Measurements from ENCODE around the gene GPC6.

The GPC6 gene

DNA sequence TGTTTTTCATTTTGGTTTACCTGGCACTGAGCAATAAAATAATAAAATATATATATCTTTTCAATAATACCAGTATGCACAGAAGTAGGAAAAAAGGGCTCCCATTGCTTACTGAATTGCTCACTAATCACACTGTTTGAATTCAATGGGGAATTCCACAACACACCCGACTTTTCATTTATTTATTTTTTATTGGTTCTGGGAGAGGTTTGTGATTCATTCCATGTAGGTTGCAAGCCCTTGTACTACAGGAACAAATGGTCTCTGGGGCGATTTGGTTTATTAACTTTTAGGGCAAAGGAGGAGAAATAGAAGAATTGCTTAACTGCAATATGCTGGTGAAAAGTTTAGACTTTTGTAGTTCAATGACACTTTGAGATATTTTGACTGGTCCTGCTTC lies 1045.4 kb downstream of the GPC6 start:
- TF ChIP-seq, protein P1, sequence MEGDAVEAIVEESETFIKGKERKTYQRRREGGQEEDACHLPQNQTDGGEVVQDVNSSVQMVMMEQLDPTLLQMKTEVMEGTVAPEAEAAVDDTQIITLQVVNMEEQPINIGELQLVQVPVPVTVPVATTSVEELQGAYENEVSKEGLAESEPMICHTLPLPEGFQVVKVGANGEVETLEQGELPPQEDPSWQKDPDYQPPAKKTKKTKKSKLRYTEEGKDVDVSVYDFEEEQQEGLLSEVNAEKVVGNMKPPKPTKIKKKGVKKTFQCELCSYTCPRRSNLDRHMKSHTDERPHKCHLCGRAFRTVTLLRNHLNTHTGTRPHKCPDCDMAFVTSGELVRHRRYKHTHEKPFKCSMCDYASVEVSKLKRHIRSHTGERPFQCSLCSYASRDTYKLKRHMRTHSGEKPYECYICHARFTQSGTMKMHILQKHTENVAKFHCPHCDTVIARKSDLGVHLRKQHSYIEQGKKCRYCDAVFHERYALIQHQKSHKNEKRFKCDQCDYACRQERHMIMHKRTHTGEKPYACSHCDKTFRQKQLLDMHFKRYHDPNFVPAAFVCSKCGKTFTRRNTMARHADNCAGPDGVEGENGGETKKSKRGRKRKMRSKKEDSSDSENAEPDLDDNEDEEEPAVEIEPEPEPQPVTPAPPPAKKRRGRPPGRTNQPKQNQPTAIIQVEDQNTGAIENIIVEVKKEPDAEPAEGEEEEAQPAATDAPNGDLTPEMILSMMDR (IDR thresholded peaks at IDR 0.05; ENCODE audit: low read depth, low read length) = no peak
- H3K4me3 ChIP-seq (ENCODE audit: low read depth, low read length) = no peak overlapping the region

DNA sequence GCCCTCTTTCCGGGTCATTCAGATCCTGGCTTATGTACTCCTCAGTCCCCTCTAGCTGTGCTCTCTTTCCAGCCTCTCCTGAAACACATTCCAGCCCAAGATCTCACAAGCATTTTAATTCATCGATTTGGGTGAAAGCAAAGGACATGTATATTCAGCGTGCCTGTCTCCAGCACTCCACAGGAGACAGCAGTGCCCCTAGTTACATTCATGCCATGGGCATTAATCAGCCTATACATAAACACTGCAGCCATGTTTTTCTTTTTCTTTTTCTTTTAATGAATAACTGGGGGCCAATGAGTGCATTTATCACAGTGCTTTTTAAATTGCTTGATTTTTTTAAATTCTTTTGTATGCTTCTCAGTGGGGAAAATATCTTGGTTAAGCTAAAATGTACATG lies 1053.7 kb downstream of the GPC6 start:
- no peak overlapping the region for H3K4me3 ChIP-seq (ENCODE audit: low read depth, low read length)
- TF ChIP-seq, protein P1 (IDR thresholded peaks at IDR 0.05; ENCODE audit: low read depth, low read length) = no peak

DNA sequence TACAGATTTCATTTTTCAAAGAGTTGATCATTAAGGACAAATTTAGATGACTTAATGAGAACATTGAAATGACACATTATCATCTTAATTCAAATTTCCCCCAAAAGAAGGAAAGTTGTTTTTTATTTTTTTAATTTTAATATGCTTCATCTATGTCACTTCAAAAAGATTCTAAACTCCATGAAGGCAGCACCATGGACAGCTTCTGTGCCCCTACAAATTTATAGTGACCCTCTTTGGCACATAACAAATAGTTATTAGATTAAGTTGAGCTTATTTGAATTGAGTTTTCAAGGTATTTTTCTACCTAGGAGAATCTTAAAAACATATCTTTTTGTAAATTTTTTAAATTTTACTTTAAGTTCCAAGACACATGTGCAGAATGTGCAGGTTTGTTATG lies 1054.2 kb downstream of the GPC6 start:
- H3K4me3 ChIP-seq (ENCODE audit: low read depth, low read length) = no peak overlapping the region
- TF ChIP-seq, protein P1 (IDR thresholded peaks at IDR 0.05; ENCODE audit: low read depth, low read length) = no peak

DNA sequence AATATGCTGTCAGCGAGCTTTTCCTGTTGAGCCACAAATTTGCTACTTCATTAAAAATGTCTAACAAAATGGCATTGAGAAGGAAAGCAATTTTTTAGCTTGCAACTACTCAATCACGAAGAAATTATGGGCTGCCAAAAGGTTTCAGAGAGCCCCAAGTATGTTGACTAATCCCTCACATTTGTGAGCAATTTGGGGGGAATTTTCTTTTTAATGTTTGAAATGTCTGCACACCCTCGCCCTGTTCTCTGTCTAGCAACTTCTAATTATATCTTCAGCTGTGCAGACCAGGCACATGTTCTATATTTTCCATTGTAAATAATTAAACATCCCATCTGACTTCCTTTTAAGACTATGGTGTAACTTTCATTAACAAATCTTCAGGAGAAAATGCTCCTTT lies 1060.0 kb downstream of the GPC6 start:
- TF ChIP-seq, protein P1 (IDR thresholded peaks at IDR 0.05; ENCODE audit: low read depth, low read length) = no peak
- H3K4me3 ChIP-seq (ENCODE audit: low read depth, low read length) = no peak overlapping the region

DNA sequence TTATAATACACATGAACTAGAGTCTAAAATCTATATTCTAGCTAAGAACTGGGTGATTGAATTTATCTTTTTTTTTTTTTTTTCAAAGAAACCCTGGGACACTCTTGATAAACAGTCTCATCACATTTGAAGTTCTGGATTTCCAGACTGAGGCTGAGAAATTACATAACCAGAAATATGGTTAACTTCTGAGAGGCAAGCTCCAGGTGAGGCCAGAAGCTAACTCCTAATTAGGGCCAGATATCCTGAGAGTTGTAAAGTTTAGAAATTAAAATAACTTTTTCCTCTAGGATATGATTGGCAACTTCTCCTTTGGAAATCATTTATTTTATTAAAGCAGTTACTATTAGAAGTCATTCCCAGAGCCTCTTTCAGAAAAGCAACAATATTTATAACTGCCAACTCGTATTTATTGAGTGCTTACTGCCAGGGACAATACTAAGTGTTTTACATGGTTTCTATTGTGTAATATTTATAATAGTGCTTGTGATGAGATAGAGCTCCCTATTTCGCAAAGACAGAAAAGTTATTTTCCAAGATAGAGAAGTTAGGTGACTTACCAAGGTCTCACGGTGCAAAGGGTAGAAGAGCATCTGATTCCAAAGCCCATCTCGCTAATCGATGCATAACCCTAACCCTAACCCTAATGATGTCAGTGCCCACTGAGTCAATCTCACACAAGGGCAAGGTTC lies 1065.2 kb downstream of the GPC6 start:
- no peak overlapping the region for H3K4me3 ChIP-seq (ENCODE audit: low read depth, low read length)
- TF ChIP-seq, protein P1 (IDR thresholded peaks at IDR 0.05; ENCODE audit: low read depth, low read length) = no peak

DNA sequence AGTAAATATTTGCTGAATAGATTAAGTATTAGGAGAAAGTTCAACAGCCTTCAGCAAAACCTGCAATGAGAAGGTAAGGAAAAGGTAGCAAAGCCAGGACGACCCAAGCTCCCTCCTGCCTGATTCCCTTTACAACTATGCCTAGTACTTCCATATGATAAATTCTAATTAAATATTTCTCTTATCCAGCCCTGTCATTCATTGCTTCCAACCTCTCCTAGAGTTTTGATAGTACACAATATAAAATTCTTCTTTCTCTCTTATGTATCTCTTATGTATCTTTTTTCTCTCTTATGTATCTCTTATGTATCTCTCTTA lies 1065.7 kb downstream of the GPC6 start:
- no peak overlapping the region for H3K4me3 ChIP-seq (ENCODE audit: low read depth, low read length)
- TF ChIP-seq, protein P1 (IDR thresholded peaks at IDR 0.05; ENCODE audit: low read depth, low read length) = no peak

DNA sequence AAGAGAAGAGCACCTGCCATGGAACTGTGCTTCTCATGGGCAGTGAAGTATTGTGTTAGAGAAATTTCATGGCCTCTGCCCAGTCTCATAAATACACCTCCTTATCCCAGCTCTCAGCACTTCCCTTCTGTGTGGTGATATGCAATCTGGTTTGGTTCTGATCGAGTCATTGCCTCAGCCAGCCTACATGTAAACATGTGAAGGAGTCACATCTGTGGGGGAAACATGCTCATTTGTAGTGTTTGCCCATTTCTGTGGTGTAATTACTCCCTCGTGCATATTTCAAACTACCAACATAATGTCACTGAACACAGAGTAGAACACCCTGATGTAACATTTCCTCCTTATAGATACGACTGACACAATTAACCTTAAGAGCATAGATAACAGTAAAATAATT lies 1069.9 kb downstream of the GPC6 start:
- no peak overlapping the region for H3K4me3 ChIP-seq (ENCODE audit: low read depth, low read length)
- TF ChIP-seq, protein P1 (IDR thresholded peaks at IDR 0.05; ENCODE audit: low read depth, low read length) = no peak

Measured in WI38 (cell line).